Raji (cell line): ENCODE measurements around the gene LTBP4.

Experiments
- POLR2A ChIP-seq: IDR thresholded peaks from 2 replicates; pipeline ENCODE4 v1.6.1; 2011; ENCODE audit warnings: low read depth, low read length, control low read depth; ENCODE audit not compliant: insufficient read depth

LTBP4 gene

DNA sequence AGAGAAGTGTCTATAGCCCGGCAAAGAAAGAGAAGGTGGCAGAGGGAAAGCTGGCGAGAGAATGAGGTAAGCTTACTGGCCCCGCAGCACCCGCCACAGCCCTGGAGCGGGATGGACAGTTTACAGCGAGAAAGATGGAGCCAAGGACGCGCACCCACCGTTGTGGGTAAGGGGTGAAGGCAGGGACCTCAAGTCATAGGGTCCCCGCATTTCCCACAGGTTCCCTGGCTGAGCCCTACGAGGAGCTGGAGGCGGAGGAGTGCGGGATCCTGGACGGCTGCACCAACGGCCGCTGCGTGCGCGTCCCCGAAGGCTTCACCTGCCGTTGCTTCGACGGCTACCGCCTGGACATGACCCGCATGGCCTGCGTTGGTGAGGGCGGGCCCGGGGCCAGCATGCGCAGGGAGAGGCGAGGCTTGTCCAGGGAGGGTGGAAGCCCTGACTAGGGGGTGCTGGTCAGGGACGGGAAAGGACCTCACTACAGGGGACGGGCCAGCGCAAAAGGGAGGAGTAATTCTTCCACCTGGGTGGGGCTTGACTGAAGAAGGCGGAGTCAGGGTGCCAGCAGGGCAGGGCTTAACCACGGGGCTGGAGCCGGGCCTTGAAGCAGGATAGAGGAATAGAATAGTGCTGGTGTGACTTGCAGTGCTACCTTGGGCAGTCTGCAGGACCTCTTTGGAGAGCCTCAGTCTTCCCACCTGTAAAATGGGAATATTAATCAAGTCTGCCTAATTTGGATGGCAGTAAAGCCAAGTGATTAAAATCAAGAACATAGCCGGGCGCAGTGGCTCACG is 26.5 kb downstream of the LTBP4 start:
- TF ChIP-seq POLR2A: no peak

DNA sequence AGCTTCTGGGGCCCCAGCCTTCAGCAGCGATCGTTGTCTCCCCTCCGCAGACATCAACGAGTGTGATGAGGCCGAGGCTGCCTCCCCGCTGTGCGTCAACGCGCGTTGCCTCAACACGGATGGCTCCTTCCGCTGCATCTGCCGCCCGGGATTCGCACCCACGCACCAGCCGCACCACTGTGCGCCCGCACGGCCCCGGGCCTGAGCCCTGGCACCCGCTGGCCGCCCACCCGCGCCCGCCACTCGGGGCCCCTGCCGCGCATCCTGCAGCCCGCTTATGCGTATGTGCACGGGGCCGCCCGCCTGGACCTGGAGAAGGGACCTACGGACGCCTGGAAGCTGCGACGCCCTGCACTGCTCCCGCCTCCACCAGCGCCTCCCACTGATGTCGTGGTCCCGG is 28.2 kb downstream of the LTBP4 start:
- no peak for TF ChIP-seq POLR2A

DNA sequence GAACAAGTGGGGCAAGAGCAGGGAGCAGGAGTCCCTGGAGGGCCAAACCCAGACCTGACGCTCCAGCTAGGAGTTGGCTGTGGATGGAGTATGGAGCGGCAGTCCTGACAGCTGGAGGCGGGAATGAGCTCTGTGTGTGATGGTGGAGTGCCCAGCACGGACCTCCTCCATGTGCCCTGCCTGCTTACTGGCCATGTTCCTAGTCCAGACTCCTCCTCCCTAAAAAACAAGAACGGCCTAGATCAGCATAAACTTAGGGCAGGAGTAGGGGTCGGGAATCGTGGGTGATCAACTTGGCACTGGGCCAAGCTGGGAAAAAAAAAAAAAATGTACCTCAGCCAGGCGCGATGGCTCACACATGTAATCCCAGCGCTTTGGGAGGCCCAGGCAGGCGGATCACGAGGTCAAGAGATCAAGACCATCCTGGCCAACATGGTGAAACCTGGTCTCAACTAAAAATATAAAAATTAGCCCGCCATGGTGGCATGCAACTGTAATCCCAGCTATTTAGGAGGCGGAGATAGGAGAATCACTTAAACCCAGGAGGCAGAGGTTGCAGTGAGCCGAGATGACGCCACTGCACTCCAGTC is 29.5 kb downstream of the LTBP4 start:
- TF ChIP-seq POLR2A: no peak

DNA sequence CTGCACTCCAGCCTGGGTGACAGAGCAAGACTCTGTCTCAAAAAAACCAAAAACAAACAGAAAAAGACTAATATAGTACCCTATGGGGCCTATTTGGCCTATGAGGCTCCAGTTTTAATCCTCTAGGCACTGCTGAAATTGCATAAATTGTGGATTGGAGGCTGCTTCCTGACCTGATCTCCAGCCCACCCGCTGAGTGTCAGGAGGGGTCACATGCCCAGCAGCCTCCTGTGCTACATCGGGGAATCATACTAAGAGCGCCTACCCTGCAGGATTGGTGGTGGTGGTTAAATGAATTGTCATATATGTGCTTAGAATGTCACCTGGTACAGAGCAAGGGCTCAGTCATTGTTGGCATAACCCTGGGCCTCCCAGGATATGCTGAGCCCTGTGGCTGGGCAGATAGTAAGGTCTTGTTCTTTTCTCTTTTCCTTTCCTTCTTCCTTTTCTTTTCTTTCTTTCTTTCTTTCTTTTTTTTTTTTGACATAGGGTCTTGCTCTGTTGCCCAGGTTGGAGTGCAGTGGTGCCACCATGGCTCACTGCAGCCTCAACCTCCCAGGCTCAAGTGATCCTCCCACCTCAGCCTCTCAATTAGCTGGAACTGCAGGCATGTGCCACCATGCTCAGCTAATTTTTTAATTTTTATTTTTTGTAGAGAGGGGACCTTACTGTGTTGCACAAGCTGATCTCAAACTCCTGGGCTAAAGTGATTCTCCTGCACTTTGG is 31.3 kb downstream of the LTBP4 start:
- TF ChIP-seq POLR2A: no peak

DNA sequence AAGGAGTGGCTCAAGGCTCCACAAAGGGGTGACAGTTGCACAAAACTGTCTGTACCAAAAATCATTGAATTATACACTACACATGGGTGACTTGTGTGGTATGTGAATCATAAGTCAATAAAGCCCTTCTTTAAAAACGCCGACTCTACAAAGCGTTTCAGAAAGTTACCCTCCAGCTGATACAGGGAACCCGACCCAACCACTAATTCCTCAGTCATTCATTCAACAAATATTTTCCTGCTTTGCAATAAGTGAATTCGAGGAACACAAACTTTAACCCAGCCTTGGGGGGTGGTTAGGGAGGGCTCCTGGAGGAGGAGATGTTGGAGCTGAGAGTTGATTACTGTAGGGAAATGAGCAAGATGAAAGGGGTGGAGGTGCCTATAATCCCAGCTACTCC is 32.0 kb downstream of the LTBP4 start:
- no peak for TF ChIP-seq POLR2A

DNA sequence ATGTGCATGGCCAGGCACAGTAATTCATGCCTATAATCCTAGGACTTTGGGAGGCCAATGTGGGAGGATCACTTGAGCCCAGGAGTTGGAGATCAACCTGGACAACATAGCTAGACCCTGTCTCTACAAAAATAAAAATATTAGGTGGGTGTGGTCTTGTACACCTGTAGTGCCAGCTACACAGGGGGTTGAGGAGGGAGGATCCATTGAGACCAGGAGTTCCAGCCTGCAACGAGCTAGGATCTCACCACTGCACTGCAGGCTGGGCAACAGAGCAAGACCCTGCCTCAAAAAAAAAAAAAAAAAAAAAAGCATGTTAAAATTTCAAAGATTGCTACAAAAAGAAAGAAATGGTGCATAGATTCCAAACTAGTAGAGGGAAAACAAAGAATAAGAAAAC is 37.2 kb downstream of the LTBP4 start:
- no peak for TF ChIP-seq POLR2A

DNA sequence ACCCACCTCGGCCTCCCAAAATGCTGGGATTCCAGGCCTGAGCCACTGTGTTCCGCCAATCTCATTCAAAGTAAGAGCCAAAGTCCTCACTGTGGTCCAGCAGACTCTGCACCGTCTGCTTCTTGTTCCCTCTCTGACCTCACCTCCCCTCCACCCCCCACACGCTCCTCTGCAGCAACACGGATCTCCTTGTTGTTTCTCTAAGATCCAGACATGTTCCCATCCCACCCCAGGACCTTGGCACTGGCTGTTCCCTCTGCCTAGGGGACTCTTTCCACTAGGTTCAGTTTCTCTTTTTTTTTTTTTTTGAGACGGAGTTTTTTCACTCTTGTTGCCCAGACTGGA is 38.4 kb downstream of the LTBP4 start:
- no peak for TF ChIP-seq POLR2A

DNA sequence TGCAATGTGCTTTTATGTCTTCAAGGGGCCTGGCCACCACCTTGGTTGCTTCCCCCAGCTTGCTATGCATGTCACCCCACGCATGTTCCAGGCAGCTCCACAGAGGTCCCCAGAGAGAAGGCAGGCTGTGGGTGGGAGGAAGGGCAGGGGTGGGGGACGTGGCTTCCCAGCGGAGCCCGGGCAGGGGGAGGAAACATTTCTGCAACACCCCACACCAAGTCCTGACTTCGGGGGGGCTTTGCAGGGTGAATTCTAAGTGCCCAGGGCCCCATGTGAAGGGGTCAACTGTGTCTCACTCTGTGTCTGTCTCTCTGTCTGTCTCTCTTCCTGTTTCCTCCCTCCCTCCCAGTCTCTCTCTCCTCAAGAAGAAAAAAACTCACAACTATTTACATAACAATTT is 39.6 kb downstream of the LTBP4 start:
- no peak for TF ChIP-seq POLR2A

DNA sequence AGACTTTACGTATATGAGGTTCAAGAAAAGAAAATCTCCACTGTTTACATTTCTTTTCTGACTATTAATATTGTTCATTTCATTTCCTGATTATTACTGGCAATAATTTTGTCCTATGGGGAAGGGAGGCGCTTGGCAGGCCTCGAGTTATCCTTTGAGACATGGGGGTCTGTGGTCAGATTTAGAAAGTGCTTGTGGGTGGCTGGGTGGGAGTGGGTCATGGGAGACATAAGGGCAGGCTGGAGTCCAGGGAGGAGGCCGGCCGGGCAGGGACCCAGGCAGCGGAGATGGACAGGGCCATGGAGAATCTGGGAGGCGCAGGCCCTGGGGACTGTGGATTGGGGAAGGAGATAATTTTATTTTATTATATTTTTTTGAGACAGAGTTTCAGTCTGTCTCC is 40.1 kb downstream of the LTBP4 start:
- no peak for TF ChIP-seq POLR2A

DNA sequence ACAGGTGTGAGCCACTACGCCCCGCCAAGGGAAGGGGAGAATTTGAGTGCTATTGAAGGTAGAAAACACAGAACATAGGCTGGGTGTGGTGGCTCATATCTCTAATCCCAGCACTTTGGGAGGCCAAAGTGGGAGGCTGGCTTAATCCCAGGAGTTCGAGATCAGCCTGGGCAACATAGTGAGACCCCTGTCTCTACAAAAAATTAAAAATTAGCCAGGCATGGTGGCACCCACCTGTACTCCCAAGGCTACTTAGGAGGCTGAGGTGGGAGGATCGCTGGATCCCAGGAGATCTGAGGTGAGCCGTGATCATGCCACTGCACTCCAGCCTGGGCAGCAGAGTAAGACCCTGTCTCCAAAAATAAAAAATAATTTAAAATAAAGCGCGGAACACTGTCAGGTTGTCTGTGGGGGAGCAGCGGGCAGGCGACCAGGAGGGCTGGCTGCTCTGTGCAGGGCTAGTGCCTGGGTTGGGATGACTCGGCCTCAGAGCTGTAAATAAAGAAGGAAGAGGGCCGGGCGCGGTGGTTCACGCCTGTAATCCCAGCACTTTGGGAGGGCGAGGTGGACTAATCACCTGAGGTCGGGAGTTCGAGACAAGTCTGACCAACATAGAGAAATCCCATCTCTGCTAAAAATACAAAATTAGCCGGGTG is 41.0 kb downstream of the LTBP4 start:
- no peak for TF ChIP-seq POLR2A

DNA sequence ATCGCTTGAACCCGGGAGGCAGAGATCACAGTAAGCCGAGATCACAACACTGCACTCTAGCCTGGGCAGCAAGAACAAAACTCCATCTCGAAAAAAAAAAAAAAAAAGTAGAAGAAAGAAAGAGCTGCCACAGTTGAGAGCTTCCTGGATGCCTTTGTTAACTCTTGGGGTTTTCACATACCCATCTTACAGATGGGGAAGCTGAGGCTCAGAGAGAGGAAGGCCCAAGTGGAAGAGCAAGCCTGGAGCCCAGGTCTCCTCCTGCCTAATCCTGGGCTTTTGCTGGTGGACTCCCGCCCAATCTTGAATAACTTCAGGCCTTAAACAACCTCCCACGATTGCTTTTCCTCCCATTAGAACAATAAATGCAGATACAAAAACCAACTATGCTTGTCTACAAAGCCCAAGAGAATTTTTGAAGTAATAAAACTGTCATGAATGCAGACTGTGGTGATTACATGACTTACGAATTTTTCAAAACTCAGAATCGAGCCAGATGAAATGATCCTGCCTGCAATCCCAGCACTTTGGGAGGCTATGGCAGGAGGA is 41.7 kb downstream of the LTBP4 start:
- no peak for TF ChIP-seq POLR2A

DNA sequence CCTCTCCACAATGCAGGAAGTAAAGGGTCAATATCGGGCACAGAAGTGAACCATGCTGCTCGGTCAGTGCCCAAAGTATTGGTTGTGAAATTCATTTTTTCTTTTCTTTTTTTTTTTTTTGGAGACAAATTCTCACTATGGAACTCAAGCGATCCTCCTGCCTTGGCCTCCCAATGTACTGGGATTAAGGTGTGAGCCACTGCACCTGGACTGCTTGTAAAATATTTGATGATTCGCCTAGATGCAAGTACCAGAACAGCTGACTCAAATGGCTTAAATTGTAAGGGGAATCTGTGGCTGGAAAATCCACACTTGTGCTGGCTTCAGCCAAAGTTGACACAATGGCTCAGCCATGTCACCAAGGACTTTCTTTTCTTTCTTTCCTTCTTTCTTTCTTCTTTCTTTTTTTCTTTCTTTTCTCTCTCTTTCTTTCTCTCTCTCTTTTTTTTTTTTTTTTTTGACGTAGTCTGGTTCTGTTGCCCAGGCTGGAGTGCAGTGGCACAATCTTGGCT is 45.6 kb downstream of the LTBP4 start:
- TF ChIP-seq POLR2A: no peak

DNA sequence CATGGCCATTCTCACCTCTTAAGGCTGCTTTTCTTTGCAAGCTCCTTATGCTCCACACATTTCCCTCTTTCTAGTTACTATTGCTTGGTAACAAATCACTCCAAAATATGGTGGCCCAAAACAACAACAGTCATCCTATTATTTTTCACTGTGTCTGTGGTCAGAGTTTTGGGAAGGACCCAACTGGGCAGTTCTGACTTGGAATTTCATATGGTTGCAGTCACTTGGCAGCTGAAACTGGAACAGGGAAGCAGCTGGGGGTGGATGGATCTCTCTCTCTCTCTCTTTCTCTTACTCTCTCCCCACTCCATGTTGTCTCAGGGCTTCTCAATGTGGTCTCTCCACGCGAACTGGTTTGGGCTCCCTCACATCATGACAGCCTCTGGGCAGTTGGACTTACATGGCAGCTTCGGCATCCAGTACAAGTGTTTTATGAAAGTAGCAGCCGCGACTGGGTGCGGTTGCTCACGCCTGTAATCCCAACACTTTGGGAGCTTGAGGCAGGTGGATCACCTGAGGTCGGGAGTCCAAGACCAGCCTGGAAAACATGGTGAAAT is 49.7 kb downstream of the LTBP4 start:
- TF ChIP-seq POLR2A: no peak

DNA sequence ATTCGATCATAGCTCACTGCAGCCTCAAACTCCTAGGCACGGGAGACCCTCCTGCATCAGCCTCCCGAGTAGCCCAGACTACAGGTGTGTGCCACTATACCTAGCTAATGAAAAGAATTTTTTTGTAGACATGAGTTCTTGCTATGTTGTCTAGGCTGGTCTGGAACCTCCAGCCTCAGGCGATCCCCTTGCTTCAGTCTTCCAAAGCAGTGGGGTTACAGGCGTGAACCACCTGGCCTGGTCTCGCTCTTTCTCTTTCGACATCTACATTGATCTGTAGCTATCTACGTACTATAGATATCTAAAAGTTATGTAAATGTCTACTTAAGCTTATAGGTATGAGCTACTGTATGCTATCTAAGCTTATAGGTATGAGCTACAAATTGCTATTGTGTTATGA is 56.9 kb downstream of the LTBP4 start:
- TF ChIP-seq POLR2A: no peak

DNA sequence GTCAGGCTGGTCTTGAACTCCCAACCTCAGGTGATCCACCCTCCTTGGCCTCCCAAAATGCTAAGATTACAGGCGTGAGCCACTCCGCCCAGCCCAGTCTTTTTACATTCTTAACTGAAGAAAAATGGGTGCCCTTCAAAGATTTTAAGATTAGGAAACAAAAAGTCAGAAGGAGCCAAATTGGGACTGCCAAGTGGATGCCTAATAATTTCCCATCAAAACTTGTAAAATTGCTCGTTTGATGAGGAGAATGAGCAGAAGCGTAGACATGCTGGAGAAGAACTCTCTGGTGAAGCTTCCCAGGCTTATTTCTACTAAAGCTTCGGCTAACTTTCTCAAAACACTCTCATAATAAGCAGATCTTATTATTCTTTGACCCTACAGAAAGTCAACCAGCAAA is 57.9 kb downstream of the LTBP4 start:
- no peak for TF ChIP-seq POLR2A

DNA sequence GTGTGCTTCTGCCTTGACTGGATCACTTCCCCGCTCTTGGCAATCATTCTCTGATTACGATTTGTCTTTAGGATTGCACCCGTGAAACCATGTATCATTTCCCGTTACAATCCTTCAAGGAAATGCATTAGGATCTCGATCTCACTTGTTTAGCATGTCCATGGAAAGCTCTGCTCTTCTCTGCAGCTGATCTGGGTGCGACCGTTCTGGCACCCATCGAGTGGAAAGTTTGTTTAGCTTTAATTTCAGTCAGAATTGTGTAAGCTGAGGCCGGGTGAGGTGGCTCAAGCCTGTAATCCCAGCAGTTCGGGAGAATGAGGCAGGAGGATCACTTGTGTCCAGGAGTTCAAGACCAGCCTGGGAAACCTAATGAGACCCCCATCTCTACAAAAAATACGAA is 58.4 kb downstream of the LTBP4 start:
- TF ChIP-seq POLR2A: no peak

DNA sequence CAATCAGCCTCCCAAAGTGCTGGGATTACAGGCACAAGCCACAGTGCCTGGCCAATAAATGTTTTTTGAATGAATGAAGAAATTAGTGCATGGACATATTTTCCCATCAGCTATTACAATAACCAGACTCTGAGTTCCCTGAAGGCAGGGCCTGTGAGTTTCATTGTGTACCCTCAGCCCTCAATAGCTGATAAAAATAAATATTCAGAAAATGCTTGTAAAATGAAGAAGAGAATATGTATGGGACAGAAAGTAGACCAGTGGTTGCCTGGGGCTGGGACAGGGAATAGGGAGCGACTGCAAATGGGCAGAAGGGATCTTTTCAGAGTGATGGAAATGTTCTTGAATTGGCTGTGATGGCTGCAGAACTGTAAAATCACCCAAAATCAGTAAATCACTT is 60.4 kb downstream of the LTBP4 start:
- no peak for TF ChIP-seq POLR2A
